Neural progenitor cell (in vitro differentiated cells): ENCODE measurements around the gene USP48. TPM values are rescaled to one million over a fixed set of nuclear protein-coding genes. Genes with fewer than 3 reads are reported as not detected.

Experiments used
- DNase-seq: peaks from one replicate; pipeline ENCODE4 v3.0.0-alpha.2; 2016; ENCODE audit warnings: low spot score
- H2AFZ ChIP-seq: fragments of 200-600 bp; sonication (generic); replicated peaks from 2 replicates; pipeline ENCODE4 v1.6.1; 2016; ENCODE audit warnings: antibody characterized with exemption
- H3F3A ChIP-seq: fragments of 200-600 bp; sonication (generic); 2 replicates; pipeline ENCODE4 v1.6.1; 2016; ENCODE audit warnings: antibody characterized with exemption, low read depth
- H3K27ac ChIP-seq: fragments of 200-600 bp; sonication (generic); 2 replicates; pipeline ENCODE4 v1.5.1; 2016; ENCODE audit warnings: mild to moderate bottlenecking
- H3K27me3 ChIP-seq: fragments of 200-600 bp; sonication (generic); 2 replicates; pipeline ENCODE4 v1.6.1; 2016; ENCODE audit warnings: mild to moderate bottlenecking, moderate library complexity
- H3K36me3 ChIP-seq: fragments of 200-600 bp; sonication (generic); 2 replicates; pipeline ENCODE4 v1.5.1; 2016
- H3K4me1 ChIP-seq: fragments of 200-600 bp; sonication (generic); 2 replicates; pipeline ENCODE4 v1.6.1; 2016; ENCODE audit warnings: mixed run types
- H3K4me2 ChIP-seq: fragments of 200-600 bp; sonication (generic); 2 replicates; pipeline ENCODE4 v1.6.1; 2016
- H3K4me3 ChIP-seq: fragments of 200-600 bp; sonication (generic); 2 replicates; pipeline ENCODE4 v1.5.1; 2016
- H3K79me2 ChIP-seq: fragments of 200-600 bp; sonication (generic); 2 replicates; pipeline ENCODE4 v1.6.1; 2016; ENCODE audit warnings: low read depth
- H3K9ac ChIP-seq: fragments of 200-600 bp; sonication (generic); 2 replicates; pipeline ENCODE4 v1.6.1; 2016
- H3K9me3 ChIP-seq: fragments of 200-600 bp; sonication (generic); 2 replicates; pipeline ENCODE4 v1.5.1; 2016; ENCODE audit warnings: low read depth
- H4K20me1 ChIP-seq: fragments of 200-600 bp; sonication (generic); 2 replicates; pipeline ENCODE4 v1.6.1; 2016; ENCODE audit warnings: low read depth
- H3K27ac Mint-ChIP-seq: 3 replicates; pipeline ENCODE4 v1.8.0; 2021; ENCODE audit warnings: mixed read lengths
- H3K27me3 Mint-ChIP-seq: 2 replicates; pipeline ENCODE4 v1.8.0; 2022; ENCODE audit warnings: low read depth, mild to moderate bottlenecking, inconsistent platforms, moderate library complexity, mixed read lengths; ENCODE audit not compliant: insufficient read depth
- H3K36me3 Mint-ChIP-seq: 3 replicates; pipeline ENCODE4 v1.8.0; 2021; ENCODE audit warnings: mixed read lengths
- H3K4me1 Mint-ChIP-seq: 3 replicates; pipeline ENCODE4 v1.8.0; 2021; ENCODE audit warnings: mixed read lengths
- H3K4me3 Mint-ChIP-seq: 3 replicates; pipeline ENCODE4 v1.8.0; 2021; ENCODE audit warnings: mild to moderate bottlenecking, moderate library complexity, mixed read lengths
- H3K9me3 Mint-ChIP-seq: 3 replicates; pipeline ENCODE4 v1.8.0; 2020; ENCODE audit warnings: mixed read lengths
- CTCF ChIP-seq: fragments of 200-600 bp; sonication (generic); IDR thresholded peaks from 2 replicates; pipeline ENCODE4 v1.5.1; 2017; ENCODE audit warnings: antibody characterized with exemption, mild to moderate bottlenecking
- EZH2 ChIP-seq: fragments of 200-600 bp; sonication (generic); IDR thresholded peaks from 2 replicates; pipeline ENCODE4 v1.6.1; 2017; ENCODE audit warnings: antibody characterized with exemption, mild to moderate bottlenecking, moderate library complexity
- EZH2phosphoT487 ChIP-seq: fragments of 200-600 bp; sonication (generic); IDR thresholded peaks from 2 replicates; pipeline ENCODE4 v1.6.1; 2017; ENCODE audit warnings: antibody characterized with exemption
- total RNA-seq: library from RNA; depleted of rRNA; stranded (reverse); fragments of >200 nt; gene quantifications from 2 replicates; pipeline ENCODE4 v1.2.3, GENCODE V29; 2015; ENCODE audit warnings: low replicate concordance

The USP48 gene
- total RNA-seq, 1 donor from 2014 or later, result 50.3 TPM

DNA sequence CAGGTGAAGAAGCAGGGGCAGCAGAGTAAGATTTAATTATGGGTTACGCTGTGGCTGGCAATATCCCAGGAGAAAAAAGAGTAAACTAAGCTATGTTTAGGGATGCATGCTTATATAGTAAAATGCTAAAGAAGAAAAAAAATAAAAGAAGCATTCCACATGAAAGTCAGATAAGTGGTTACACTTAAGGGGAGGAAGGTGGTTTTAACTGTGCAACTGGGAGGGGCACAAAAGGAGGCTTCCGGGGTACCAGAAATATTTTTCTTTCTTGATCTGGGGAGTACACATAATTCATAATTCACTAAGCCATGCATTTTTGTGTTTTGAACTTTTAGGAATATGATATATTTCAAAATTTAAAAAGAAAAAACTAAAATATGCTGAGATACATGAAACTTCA lies 39.5 kb downstream of the USP48 start:
- Histone ChIP-seq H4K20me1 (no peaks in the 10 kb centered on the region), H3K27ac (no peak overlapping the region), H3K4me2 (no peak overlapping the region), H3K9ac (no peak overlapping the region), H3K27me3 (no peaks in the 10 kb centered on the region), H3K4me1 (no peaks in the 10 kb centered on the region), H3F3A (no peaks in the 10 kb centered on the region), H3K9me3 (no peaks in the 10 kb centered on the region), H3K79me2 (no peaks in the 10 kb centered on the region), H3K4me3 (no peak overlapping the region), H3K36me3 (peaks cover 5% of the 10 kb centered on the region), H2AFZ (no peak overlapping the region)
- Mint-ChIP-seq H3K27me3 (no peaks in the 10 kb centered on the region), H3K4me3 (no peak overlapping the region), H3K9me3 (no peaks in the 10 kb centered on the region), H3K4me1 (no peaks in the 10 kb centered on the region), H3K36me3 (peaks cover 6% of the 10 kb centered on the region), H3K27ac (no peak overlapping the region)
- TF ChIP-seq CTCF (no peak), EZH2 (no peak), EZH2phosphoT487 (no peak)
- no peak for DNase-seq

DNA sequence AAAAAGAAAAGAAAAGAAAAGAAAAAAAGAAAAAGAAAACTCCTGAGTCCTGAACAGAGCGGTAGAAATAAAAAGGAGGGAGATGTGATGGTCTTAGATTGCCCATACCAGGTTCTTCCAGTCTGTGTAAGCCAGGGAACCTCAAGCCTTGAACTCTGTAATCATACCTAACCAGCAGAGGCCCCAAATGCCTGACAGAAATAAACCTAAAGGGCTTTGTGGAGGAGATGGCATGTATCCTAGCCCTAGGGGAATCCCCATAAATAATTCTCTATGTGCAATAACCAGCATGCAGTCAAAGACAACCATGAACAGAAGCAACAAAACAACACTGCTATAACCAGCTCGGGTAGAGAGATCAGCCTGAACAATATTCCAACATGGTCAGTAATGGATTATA lies 40.4 kb downstream of the USP48 start:
- no peak for DNase-seq
- no peak overlapping the region for H2AFZ ChIP-seq
- H3F3A ChIP-seq, result no peaks in the 10 kb centered on the region
- H3K4me2 ChIP-seq, result no peak overlapping the region
- Mint-ChIP-seq H3K4me1 (no peaks in the 10 kb centered on the region), H3K4me3 (no peak overlapping the region), H3K9me3 (no peaks in the 10 kb centered on the region), H3K27ac (no peak overlapping the region), H3K27me3 (no peaks in the 10 kb centered on the region), H3K36me3 (peaks cover 6% of the 10 kb centered on the region)
- no peak overlapping the region for H3K27ac ChIP-seq
- H3K9ac ChIP-seq, result no peak overlapping the region
- no peaks in the 10 kb centered on the region for H3K27me3 ChIP-seq
- H3K36me3 ChIP-seq, result peaks cover 5% of the 10 kb centered on the region
- H4K20me1 ChIP-seq, result no peaks in the 10 kb centered on the region
- H3K79me2 ChIP-seq, result no peaks in the 10 kb centered on the region
- H3K9me3 ChIP-seq, result no peaks in the 10 kb centered on the region
- no peaks in the 10 kb centered on the region for H3K4me1 ChIP-seq
- TF ChIP-seq EZH2phosphoT487 (no peak), CTCF (no peak), EZH2 (no peak)
- no peak overlapping the region for H3K4me3 ChIP-seq

DNA sequence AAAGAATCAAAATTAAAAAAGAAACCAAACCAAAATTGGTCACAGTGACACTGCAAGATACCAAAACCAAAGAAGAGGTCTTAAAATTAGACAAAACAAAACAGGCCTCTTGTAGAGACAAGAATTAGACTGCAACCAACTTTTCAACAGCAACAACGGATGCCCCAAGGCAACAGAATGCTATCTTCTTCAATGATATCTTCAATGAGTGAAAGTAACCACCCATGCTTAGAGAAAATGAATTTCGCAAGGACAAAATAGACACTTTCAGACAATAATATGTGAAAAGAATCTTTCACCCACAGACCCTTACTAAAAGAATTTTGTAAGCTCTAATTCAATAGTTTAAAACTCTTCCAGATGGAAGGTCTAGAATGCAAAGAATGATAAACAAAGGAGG lies 41.7 kb downstream of the USP48 start:
- Histone ChIP-seq H3K9me3 (no peaks in the 10 kb centered on the region), H2AFZ (no peak overlapping the region), H3K4me1 (no peaks in the 10 kb centered on the region), H3K9ac (no peak overlapping the region), H3K27ac (no peak overlapping the region), H3F3A (no peaks in the 10 kb centered on the region), H4K20me1 (no peaks in the 10 kb centered on the region), H3K4me3 (no peak overlapping the region), H3K79me2 (no peaks in the 10 kb centered on the region), H3K36me3 (no peaks in the 10 kb centered on the region), H3K4me2 (no peak overlapping the region), H3K27me3 (no peaks in the 10 kb centered on the region)
- no peak for TF ChIP-seq EZH2
- TF ChIP-seq CTCF, result no peak
- Mint-ChIP-seq H3K4me1 (no peaks in the 10 kb centered on the region), H3K27me3 (no peaks in the 10 kb centered on the region), H3K36me3 (peaks cover 7% of the 10 kb centered on the region), H3K9me3 (no peaks in the 10 kb centered on the region), H3K27ac (no peak overlapping the region), H3K4me3 (no peak overlapping the region)
- DNase-seq, result no peak

DNA sequence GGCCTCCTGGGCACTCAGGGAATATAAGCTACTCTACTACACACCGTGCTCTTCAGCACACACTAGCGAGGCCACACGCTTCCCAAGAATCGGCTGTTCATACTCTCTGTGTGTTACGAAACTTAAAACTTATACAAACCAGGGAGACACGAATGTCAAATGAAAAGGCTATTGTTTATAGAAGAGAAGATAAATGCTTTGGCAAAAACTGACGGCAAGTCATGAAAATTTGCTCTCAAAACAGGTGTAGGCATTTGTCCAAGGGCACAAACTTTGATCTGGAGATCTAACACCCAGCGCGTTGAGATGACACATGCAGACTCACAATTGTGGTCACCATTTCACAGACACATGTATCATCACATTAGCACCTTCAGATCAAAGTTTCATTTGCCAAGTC lies 46.1 kb downstream of the USP48 start:
- no peak for TF ChIP-seq EZH2phosphoT487
- TF ChIP-seq CTCF, result no peak
- TF ChIP-seq EZH2, result no peak
- Histone ChIP-seq H3K4me3 (no peak overlapping the region), H3K4me1 (no peaks in the 10 kb centered on the region), H3K27me3 (no peaks in the 10 kb centered on the region), H4K20me1 (no peaks in the 10 kb centered on the region), H3K4me2 (no peak overlapping the region), H3F3A (no peaks in the 10 kb centered on the region), H3K36me3 (peaks cover 4% of the 10 kb centered on the region), H3K9ac (no peak overlapping the region), H3K79me2 (no peaks in the 10 kb centered on the region), H3K9me3 (no peaks in the 10 kb centered on the region), H3K27ac (no peak overlapping the region), H2AFZ (no peak overlapping the region)
- H3K4me3 Mint-ChIP-seq, result no peak overlapping the region
- DNase-seq, result no peak
- no peaks in the 10 kb centered on the region for H3K9me3 Mint-ChIP-seq
- H3K4me1 Mint-ChIP-seq, result no peaks in the 10 kb centered on the region
- peaks cover 17% of the 10 kb centered on the region for H3K36me3 Mint-ChIP-seq
- no peaks in the 10 kb centered on the region for H3K27me3 Mint-ChIP-seq
- no peak overlapping the region for H3K27ac Mint-ChIP-seq
